Endodermal cell (in vitro differentiated cells): ENCODE data around the gene INCENP. TPM values are rescaled to one million over a fixed set of nuclear protein-coding genes. Genes with fewer than 3 reads are reported as not detected.
A peak's percentile ranks its signal among the peaks of the same experiment; 100 is the strongest.

ENCODE experiments used
- DNase-seq: peaks from one replicate; pipeline ENCODE4 v3.0.0-alpha.2; 2017
- H3K27ac ChIP-seq: 2 replicates; pipeline ENCODE4 v1.5.1; 2013; ENCODE audit warnings: mild to moderate bottlenecking, low read depth, low read length, moderate library complexity
- H3K27me3 ChIP-seq: 2 replicates; pipeline ENCODE4 v1.6.1; 2013; ENCODE audit warnings: mild to moderate bottlenecking, low read length, moderate library complexity; ENCODE audit not compliant: insufficient read depth, control insufficient read depth, poor library complexity, severe bottlenecking
- H3K36me3 ChIP-seq: 2 replicates; pipeline ENCODE4 v1.7.0; 2013; ENCODE audit warnings: mild to moderate bottlenecking, low read length, moderate library complexity; ENCODE audit not compliant: control insufficient read depth, insufficient read depth
- H3K4me1 ChIP-seq: one replicate; pipeline ENCODE4 v1.7.0; 2013; ENCODE audit warnings: low read length; ENCODE audit not compliant: control insufficient read depth, insufficient read depth
- H3K4me3 ChIP-seq: 2 replicates; pipeline ENCODE4 v1.5.1; 2013; ENCODE audit warnings: mild to moderate bottlenecking, low read length, moderate library complexity
- H3K9ac ChIP-seq: 2 replicates; pipeline ENCODE4 v1.6.1; 2013; ENCODE audit warnings: mild to moderate bottlenecking, low read length, moderate library complexity; ENCODE audit not compliant: poor library complexity, severe bottlenecking; ENCODE audit errors: extremely low read depth
- H3K9me3 ChIP-seq: 2 replicates; pipeline ENCODE4 v1.6.1; 2013; ENCODE audit warnings: mild to moderate bottlenecking, low read length, moderate library complexity; ENCODE audit not compliant: control insufficient read depth
- H3K27ac Mint-ChIP-seq: 2 replicates; pipeline ENCODE4 v1.8.0; 2020; ENCODE audit warnings: mixed read lengths
- H3K27me3 Mint-ChIP-seq: 2 replicates; pipeline ENCODE4 v1.8.0; 2021; ENCODE audit warnings: mild to moderate bottlenecking, mixed read lengths; ENCODE audit not compliant: insufficient read depth
- H3K36me3 Mint-ChIP-seq: 2 replicates; pipeline ENCODE4 v1.8.0; 2020; ENCODE audit warnings: low read depth, mixed read lengths
- H3K4me1 Mint-ChIP-seq: 2 replicates; pipeline ENCODE4 v1.8.0; 2020; ENCODE audit warnings: mixed read lengths
- H3K4me3 Mint-ChIP-seq: 2 replicates; pipeline ENCODE4 v1.8.0; 2020; ENCODE audit warnings: mild to moderate bottlenecking, moderate library complexity, mixed read lengths
- H3K9me3 Mint-ChIP-seq: 2 replicates; pipeline ENCODE4 v1.8.0; 2020; ENCODE audit warnings: mild to moderate bottlenecking, mixed read lengths
- CTCF ChIP-seq: fragments of 200-600 bp; sonication (generic); conservative IDR thresholded peaks from 2 replicates; pipeline ENCODE4 v1.5.0; 2021; ENCODE audit warnings: antibody characterized with exemption, mild to moderate bottlenecking
- WGBS, 2 experiments: methylation state at CpG; one replicate each; pipeline versions ENCODE4 v1.1.5 to v1.1.7; 2013; ENCODE audit warnings: missing lambda C conversion rate in 2 of 2, mixed read lengths in 1 of 2; ENCODE audit not compliant: insufficient coverage in 1 of 2, insufficient read length in 1 of 2; 5-methylcytosine and 5-hydroxymethylcytosine counted together
- total RNA-seq, 2 donors: library from RNA; stranded (reverse); fragmentation: NEBNext Ultra II Directional in 1 of 2; extraction: Animal tissue kit (Norgen Biotek cat#: 25700) in 1 of 2; gene quantifications; 2 replicates in 1 of 2; 3 replicates in 1 of 2; pipeline ENCODE4 v1.2.1, GENCODE V29; 2021

Gene INCENP
- total RNA-seq, 2 donors from 2014 or later, result 58.1 to 115 TPM

GRCh38 chr11:62125316-62125715, 1.5 kb downstream of the INCENP start:
- Histone ChIP-seq H3K36me3 (peaks cover 22% of the 10 kb centered on the region), H3K27me3 (no peaks in the 10 kb centered on the region), H3K9ac (no peak overlapping the region), H3K4me3 (peak overlapping the region; percentile 94), H3K4me1 (peaks cover 10% of the 10 kb centered on the region), H3K9me3 (no peaks in the 10 kb centered on the region), H3K27ac (peak overlapping the region; percentile 80)
- TF ChIP-seq CTCF, result no peak
- Mint-ChIP-seq H3K9me3 (no peaks in the 10 kb centered on the region), H3K4me1 (peaks cover 21% of the 10 kb centered on the region), H3K36me3 (peaks cover 16% of the 10 kb centered on the region), H3K27me3 (no peaks in the 10 kb centered on the region), H3K4me3 (peak overlapping the region; percentile 98), H3K27ac (peak overlapping the region; percentile 6)
- no peak for DNase-seq
- WGBS, 2 experiments, result 58 to 77% methylated on average over 1 to 4 of the region's 4 CpGs

- DNase-seq, result no peak
- Mint-ChIP-seq H3K27ac (peak overlapping the region; percentile 6), H3K27me3 (no peaks in the 10 kb centered on the region), H3K4me3 (peak overlapping the region; percentile 98), H3K4me1 (peaks cover 21% of the 10 kb centered on the region), H3K36me3 (peaks cover 22% of the 10 kb centered on the region), H3K9me3 (no peaks in the 10 kb centered on the region)
- no peak for TF ChIP-seq CTCF
- peak overlapping the region; percentile 80 for H3K27ac ChIP-seq
- H3K4me3 ChIP-seq, result peak overlapping the region; percentile 94
- 52 to 64% methylated on average over 3 of the region's 3 CpGs for WGBS, 2 experiments
- H3K9me3 ChIP-seq, result no peaks in the 10 kb centered on the region
- H3K9ac ChIP-seq, result no peak overlapping the region
- no peaks in the 10 kb centered on the region for H3K27me3 ChIP-seq
- H3K4me1 ChIP-seq, result peaks cover 10% of the 10 kb centered on the region
- H3K36me3 ChIP-seq, result peaks cover 27% of the 10 kb centered on the region
These were observed 2.1 kb downstream of the INCENP start for GRCh38 chr11:62125881-62126280.

- no peaks in the 10 kb centered on the region for H3K27me3 ChIP-seq
- Mint-ChIP-seq H3K9me3 (no peaks in the 10 kb centered on the region), H3K4me3 (no peak overlapping the region), H3K27me3 (no peaks in the 10 kb centered on the region), H3K27ac (peak overlapping the region; percentile 18), H3K36me3 (peaks cover 34% of the 10 kb centered on the region), H3K4me1 (peaks cover 19% of the 10 kb centered on the region)
- H3K4me3 ChIP-seq, result no peak overlapping the region
- 83 to 90% methylated on average over 1 of the region's 1 CpG for WGBS, 2 experiments
- H3K36me3 ChIP-seq, result peaks cover 40% of the 10 kb centered on the region
- H3K9me3 ChIP-seq, result no peaks in the 10 kb centered on the region
- H3K9ac ChIP-seq, result no peak overlapping the region
- no peak for TF ChIP-seq CTCF
- no peak overlapping the region for H3K27ac ChIP-seq
- no peak for DNase-seq
- peaks cover 10% of the 10 kb centered on the region for H3K4me1 ChIP-seq
These were observed 3.6 kb downstream of the INCENP start for GRCh38 chr11:62127426-62127825.
